GM12878 (cell line): ENCODE measurements around the gene FAM229B. TPM values are rescaled to one million over a fixed set of nuclear protein-coding genes. Genes with fewer than 3 reads are reported as not detected.
"Not testable (repeated sequence)": the region's sequence is repeated elsewhere in the genome, so short reads cannot be mapped to it uniquely, and the experiment has no call there.

ENCODE experiments used
- ATAC-seq: fragments of 200-7000 bp; cut with Tn5 transposase; 3 replicates; pipeline ENCODE4 v1.9.1; 2020; ENCODE audit warnings: mild to moderate bottlenecking, moderate library complexity
- BruUV-seq: library from RNA; stranded (reverse); fragments of 400-500 nt; replicated peaks from 2 replicates; lab custom pipeline; 2021; lab: Mats Ljungman, UMichigan
- CTCF ChIA-PET: fragments of 300-600 bp; sonication (Branson Sonifier 250); formaldehyde crosslinking; extraction: SDS; loops from one replicate; lab custom pipeline; 2021; ENCODE audit warnings: inconsistent platforms; lab: Yijun Ruan, JAX
- POLR2A ChIA-PET: fragments of 350-600 bp; formaldehyde crosslinking; extraction: SDS; loops from one replicate; lab custom pipeline; 2021; ENCODE audit warnings: inconsistent platforms; lab: Charles Lee
- RAD21 ChIA-PET: fragments of 300-600 bp; sonication (Branson Sonifier 250); formaldehyde crosslinking; loops from one replicate; lab custom pipeline; 2023; ENCODE audit warnings: antibody characterized with exemption; ENCODE audit not compliant: unreplicated experiment; lab: Charles Lee
- SMC1A ChIA-PET: fragments of 300-600 bp; sonication (Branson Sonifier 250); formaldehyde crosslinking; loops from one replicate; lab custom pipeline; 2023; ENCODE audit not compliant: unreplicated experiment, uncharacterized antibody; lab: Charles Lee
- DNase-seq: peaks from one replicate; pipeline ENCODE4 v3.0.0-alpha.2; 2011; ENCODE audit warnings: low read depth, low spot score
- FAIRE-seq: peaks from 3 replicates; lab custom pipeline; 2011; peaks lifted over from hg19 to GRCh38; lab: Jason Lieb, UNC
- H2AFZ ChIP-seq: 2 replicates; pipeline ENCODE4 v1.6.0; 2011; ENCODE audit warnings: low read depth, low read length, control low read depth; ENCODE audit not compliant: control insufficient read depth
- H3K27ac ChIP-seq: 2 replicates; pipeline ENCODE4 v1.5.1; 2011; ENCODE audit warnings: control low read depth; ENCODE audit not compliant: control insufficient read depth, insufficient read depth
- H3K27me3 ChIP-seq, 2 experiments: replicated peaks in 1 of 2; 2 replicates each; pipeline versions ENCODE4 v1.6.0 to v1.6.1; 2011; ENCODE audit warnings: low read length in 1 of 2; ENCODE audit not compliant: control insufficient read depth in 2 of 2, insufficient read depth in 2 of 2
- H3K36me3 ChIP-seq, 2 experiments: 2 replicates each; pipeline ENCODE4 v1.5.1; 2011; ENCODE audit warnings: low read length in 1 of 2; ENCODE audit not compliant: control insufficient read depth in 2 of 2, insufficient read depth in 2 of 2
- H3K4me1 ChIP-seq: 2 replicates; pipeline ENCODE4 v1.6.1; 2011; ENCODE audit warnings: mild to moderate bottlenecking, low read length, moderate library complexity, mixed read lengths; ENCODE audit not compliant: control insufficient read depth, insufficient read depth
- H3K4me2 ChIP-seq: 2 replicates; pipeline ENCODE4 v1.6.0; 2011; ENCODE audit warnings: control low read depth; ENCODE audit not compliant: control insufficient read depth, insufficient read depth
- H3K4me3 ChIP-seq: fragments of 200-600 bp; sonication (generic); 2 replicates; pipeline ENCODE4 v1.5.1; 2016
- H3K79me2 ChIP-seq: 2 replicates; pipeline ENCODE4 v1.6.0; 2011; ENCODE audit warnings: low read length; ENCODE audit not compliant: control insufficient read depth, insufficient read depth
- H3K9ac ChIP-seq: 2 replicates; pipeline ENCODE4 v1.8.0; 2011; ENCODE audit warnings: low read length, control low read depth, mixed read lengths; ENCODE audit not compliant: control insufficient read depth, insufficient read depth
- H3K9me3 ChIP-seq: replicated peaks from 3 replicates; pipeline ENCODE4 v1.5.1; 2011; ENCODE audit warnings: mild to moderate bottlenecking, low read length; ENCODE audit not compliant: control insufficient read depth, insufficient read depth
- H4K20me1 ChIP-seq: 2 replicates; pipeline ENCODE4 v1.6.0; 2011; ENCODE audit not compliant: control insufficient read depth, insufficient read depth
- CBFB ChIP-seq: IDR thresholded peaks from 2 replicates; pipeline ENCODE4 v1.6.1; 2016; ENCODE audit warnings: antibody characterized with exemption, low read depth
- DPF2 ChIP-seq: fragments of 450-650 bp; IDR thresholded peaks from 2 replicates; pipeline ENCODE4 v1.6.1; 2017; ENCODE audit warnings: mild to moderate bottlenecking
- ELK1 ChIP-seq: IDR thresholded peaks from 2 replicates; pipeline ENCODE4 v1.6.1; 2012; ENCODE audit warnings: low read depth, low read length, improper control_type of control experiment
- EZH2 ChIP-seq: IDR thresholded peaks from 2 replicates; pipeline ENCODE4 v1.6.1; 2012; ENCODE audit warnings: low read depth, mild to moderate bottlenecking, control low read depth, inconsistent platforms, low read length, borderline replicate concordance; ENCODE audit not compliant: control insufficient read depth
- IRF5 ChIP-seq: fragments of 450-650 bp; IDR thresholded peaks from 2 replicates; pipeline ENCODE4 v1.6.1; 2017; ENCODE audit warnings: borderline replicate concordance
- MTA2 ChIP-seq: fragments of 450-650 bp; IDR thresholded peaks from 2 replicates; pipeline ENCODE4 v1.6.1; 2016; ENCODE audit warnings: low read depth, mild to moderate bottlenecking, moderate library complexity
- NR2F1 ChIP-seq: fragments of 450-650 bp; conservative IDR thresholded peaks from 2 replicates; pipeline ENCODE4 v1.6.1; 2017; ENCODE audit warnings: mild to moderate bottlenecking
- RAD21 ChIP-seq: IDR thresholded peaks from 2 replicates; pipeline ENCODE4 v1.6.1; 2011; ENCODE audit warnings: mild to moderate bottlenecking, low read depth, low read length, moderate library complexity; ENCODE audit not compliant: insufficient read depth
- RBBP5 ChIP-seq: fragments of 200-600 bp; sonication (generic); conservative IDR thresholded peaks from 2 replicates; pipeline ENCODE4 v1.6.1; 2016
- REST ChIP-seq: IDR thresholded peaks from 2 replicates; pipeline ENCODE4 v1.6.1; 2012; ENCODE audit warnings: mild to moderate bottlenecking, low read depth, low read length
- SP1 ChIP-seq: IDR thresholded peaks from one replicate; pipeline ENCODE4 v1.6.1; 2011; ENCODE audit warnings: low read depth, low read length
- SREBF1 ChIP-seq: IDR thresholded peaks from 2 replicates; pipeline ENCODE4 v1.6.1; 2012; ENCODE audit warnings: mild to moderate bottlenecking, low read length
- ZNF24 ChIP-seq: fragments of 450-650 bp; IDR thresholded peaks from 2 replicates; pipeline ENCODE4 v1.6.1; 2017; ENCODE audit warnings: antibody characterized with exemption, mild to moderate bottlenecking
- ZSCAN29 ChIP-seq: fragments of 450-650 bp; IDR thresholded peaks from 2 replicates; pipeline ENCODE4 v1.6.1; 2017; ENCODE audit warnings: mild to moderate bottlenecking, moderate library complexity
- WGBS: methylation state at CpG from one replicate; pipeline ENCODE4 v1.1.6; 2016; ENCODE audit warnings: low lambda C conversion rate; ENCODE audit not compliant: insufficient replicate concordance, insufficient coverage; ENCODE audit errors: missing lambda C conversion rate; 5-methylcytosine and 5-hydroxymethylcytosine counted together
- in situ Hi-C: fragments of 300-500 bp; cut with MboI; formaldehyde crosslinking; loops from 9 replicates; pipeline ENCODE4 v1.14.3; 2018; ENCODE audit warnings: mixed read lengths
- intact Hi-C: fragments of 100-400 bp; cut with micrococcal nuclease; formaldehyde crosslinking; loops from one replicate; pipeline ENCODE4 v1.14.2; 2022; ENCODE audit not compliant: unreplicated experiment
- polyA plus RNA-seq, 11 experiments: library from polyadenylated mRNA; depleted of rRNA in 4 of 11; unstranded in 6 of 11; stranded (reverse) in 5 of 11; fragments of >200 nt; fragmentation: Nextera tagmentation in 4 of 11; fragmentation: Illumina TruSeq in 1 of 11; extraction: Ambion mirVana in 4 of 11; extraction: Trizol in 1 of 11; gene quantifications; 1 replicate in 1 of 11; 2 replicates in 10 of 11; pipeline versions ENCODE4 v1.2.1 to v1.2.3, GENCODE V29; 2011 to 2016; ENCODE audit warnings: inconsistent platforms in 2 of 11, missing spikeins in 2 of 11, low read depth in 1 of 11
- total RNA-seq, 4 experiments: library from RNA; depleted of rRNA in 3 of 4; stranded (reverse); fragments of >200 nt in 3 of 4; fragmentation: Illumina TruSeq in 1 of 4; extraction: Trizol in 1 of 4; gene quantifications; 2 replicates each; pipeline versions ENCODE4 v1.2.1 to v1.2.3, GENCODE V29; 2013 to 2021

Gene FAM229B
- total and polyA plus RNA-seq, 10 of the 15 experiments (the other 5 are each of a cell fraction or from before 2014, with no cell fraction given), result 0.82 to 5.7 (median 3.1) TPM

GRCh38 chr6:112106026-112106425 is 18.6 kb downstream of the FAM229B start:
- H2AFZ ChIP-seq, H3K27ac ChIP-seq, CTCF ChIA-PET, POLR2A ChIA-PET, H3K36me3 ChIP-seq, BruUV-seq, FAIRE-seq, H3K4me1 ChIP-seq, H3K27me3 ChIP-seq, H4K20me1 ChIP-seq, SMC1A ChIA-PET, DNase-seq, in situ Hi-C loops, H3K9me3 ChIP-seq, intact Hi-C loops, H3K4me3 ChIP-seq, H3K79me2 ChIP-seq, H3K4me2 ChIP-seq, ATAC-seq, RAD21 ChIA-PET, H3K9ac ChIP-seq: not testable (repeated sequence)
- 88% methylated on average over 2 of the region's 2 CpGs for WGBS

- Histone ChIP-seq H3K9ac (no peak overlapping the region), H3K27me3 (no peaks in the 10 kb centered on the region), H4K20me1 (no peaks in the 10 kb centered on the region), H3K27ac (no peak overlapping the region), H2AFZ (no peak overlapping the region), H3K4me2 (no peak overlapping the region), H3K36me3 (no peaks in the 10 kb centered on the region), H3K4me3 (no peak overlapping the region), H3K9me3 (no peaks in the 10 kb centered on the region), H3K79me2 (no peaks in the 10 kb centered on the region), H3K4me1 (no peaks in the 10 kb centered on the region)
- DNase-seq (no peak), ATAC-seq (no peak), FAIRE-seq (no peak)
- in situ Hi-C loops (no loop called here), intact Hi-C loops (no loop called here)
- BruUV-seq, result no TSS peak
- POLR2A ChIA-PET, result no interaction called here
- WGBS, result 41% methylated on average over 2 of the region's 2 CpGs
- RAD21 ChIA-PET, result no interaction called here
- SMC1A ChIA-PET, result no interaction called here
- no peak for TF ChIP-seq ELK1
- no peak for TF ChIP-seq RAD21
- TF ChIP-seq MTA2, result no peak
- no peak for TF ChIP-seq ZSCAN29
- TF ChIP-seq IRF5, result no peak
- no peak for TF ChIP-seq RBBP5
- TF ChIP-seq CBFB, result no peak
- no peak for TF ChIP-seq REST
- no peak for TF ChIP-seq SP1
- no peak for TF ChIP-seq DPF2
- TF ChIP-seq SREBF1, result no peak
- no peak for TF ChIP-seq NR2F1
- no peak for TF ChIP-seq EZH2
- TF ChIP-seq ZNF24, result no peak
- CTCF ChIA-PET, result no interaction called here
Observed at GRCh38 chr6:112106562-112106961, 19.2 kb downstream of the FAM229B start.
